Stimulated activated CD4-positive, alpha-beta T cell treated with anti-CD3 and anti-CD28 coated beads, Interleukin-1b, Interleukin-23, amount 100 ng/mL, for 4 hours (primary cell): ENCODE measurements around the gene TRIM74.
"Not testable (repeated sequence)": the region's sequence is repeated elsewhere in the genome, so short reads cannot be mapped to it uniquely, and the experiment has no call there.

ENCODE experiments used
- DNase-seq, 2 donors: peaks; one replicate each; pipeline ENCODE4 v3.0.0-alpha.2; 2020; ENCODE audit warnings: low read depth in 2 of 2

Gene TRIM74

DNA sequence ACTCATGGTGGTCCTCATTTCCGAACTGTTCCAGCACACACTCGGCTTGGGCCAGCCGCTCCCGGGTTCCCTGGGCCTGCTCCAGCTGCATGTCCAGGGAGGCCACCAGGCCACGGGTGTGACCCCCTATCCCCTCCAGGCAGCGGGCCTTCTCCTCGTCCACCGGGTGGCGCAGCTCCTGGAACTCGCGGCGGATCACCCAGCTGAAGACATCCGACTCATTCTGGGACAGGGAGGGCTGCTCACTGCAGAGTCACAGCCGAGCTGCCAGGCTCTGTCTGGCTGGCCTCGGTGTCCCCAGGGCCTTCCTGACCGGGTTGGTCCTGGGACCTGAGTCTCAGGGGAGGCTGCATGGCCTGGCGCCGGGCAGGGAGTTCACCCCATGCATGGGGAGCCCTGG is 9.2 kb downstream of the TRIM74 start:
- not testable (repeated sequence) for DNase-seq

DNA sequence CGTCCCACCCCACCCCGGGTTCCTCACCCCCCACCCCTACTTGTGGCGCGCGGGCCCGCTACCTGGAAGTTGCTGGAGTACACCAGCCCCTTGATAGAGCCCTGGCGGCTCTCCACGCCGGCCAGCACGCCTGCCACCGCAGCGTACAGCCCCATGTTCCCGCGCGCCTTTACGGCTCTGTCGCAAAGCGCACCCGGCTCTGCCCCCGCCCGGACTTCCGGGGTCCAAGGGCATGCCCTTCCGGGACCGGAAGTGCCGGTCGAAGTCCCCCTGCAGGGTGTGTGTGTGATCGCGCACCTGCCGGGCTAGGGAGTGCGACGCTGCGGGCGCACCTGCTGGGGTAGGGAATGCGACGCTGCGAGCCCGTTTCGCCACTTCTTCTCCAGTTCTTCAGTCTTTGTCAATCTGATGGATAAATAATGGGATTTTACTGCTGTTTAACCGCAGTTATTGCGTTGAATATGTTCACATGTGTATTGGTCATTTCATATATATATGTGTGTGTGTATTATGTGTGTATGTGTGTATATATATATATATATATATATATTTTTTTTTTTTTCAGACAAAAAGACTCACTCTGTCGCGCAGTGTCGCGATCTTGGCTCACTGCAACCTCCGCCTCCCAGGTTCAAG is 14.6 kb downstream of the TRIM74 start:
- not testable (repeated sequence) for DNase-seq

DNA sequence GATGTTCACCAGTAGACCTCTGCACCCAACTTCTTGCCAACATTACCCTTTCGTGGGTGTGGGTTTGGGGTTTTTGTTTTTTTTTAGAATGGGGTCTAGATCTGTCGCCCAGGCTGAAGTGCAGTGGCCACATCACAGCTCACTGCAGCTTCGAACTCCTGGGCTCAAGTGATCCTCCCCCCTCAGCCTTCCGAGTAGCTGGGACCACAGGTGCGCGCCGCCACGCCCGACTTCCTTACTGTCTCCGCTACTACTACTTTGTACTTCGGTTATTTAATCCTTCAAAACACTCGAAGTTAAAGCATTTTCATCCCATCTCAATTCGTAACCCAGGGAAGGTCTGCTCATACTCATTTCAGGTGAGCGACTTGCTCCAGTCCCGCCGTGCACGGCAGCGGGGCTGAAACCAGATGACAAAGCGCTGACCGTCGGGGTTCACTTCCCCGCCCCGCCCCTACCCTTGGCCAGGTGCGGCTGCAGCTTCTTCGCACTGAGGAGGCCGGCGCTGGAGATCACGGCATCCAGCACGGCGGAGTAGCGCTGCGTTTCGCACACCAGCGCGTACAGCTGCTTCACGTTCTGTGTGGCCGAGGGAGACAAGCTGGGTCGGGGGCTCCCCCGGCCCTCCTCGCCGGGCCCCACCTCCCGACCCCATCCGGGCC is 15.2 kb downstream of the TRIM74 start:
- not testable (repeated sequence) for DNase-seq

DNA sequence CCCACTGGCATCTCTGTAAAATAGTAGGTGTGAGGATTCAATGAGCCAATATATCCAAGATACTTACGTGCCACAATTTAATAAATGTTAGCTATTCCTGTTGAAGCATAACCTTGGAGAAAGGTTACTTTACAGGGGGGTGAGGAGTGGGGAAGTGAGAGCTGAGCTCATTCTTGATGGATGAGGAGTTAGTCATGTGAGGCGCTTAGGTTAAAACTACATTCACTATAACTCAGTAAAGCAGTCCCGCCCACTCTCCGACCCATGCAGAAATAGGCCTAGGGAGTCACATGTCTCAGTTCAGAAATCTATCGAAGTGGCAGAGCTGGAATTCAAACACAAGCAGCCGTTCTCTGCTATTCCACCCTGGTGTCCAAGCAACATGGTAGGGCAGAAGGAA is 18.8 kb downstream of the TRIM74 start:
- not testable (repeated sequence) for DNase-seq

DNA sequence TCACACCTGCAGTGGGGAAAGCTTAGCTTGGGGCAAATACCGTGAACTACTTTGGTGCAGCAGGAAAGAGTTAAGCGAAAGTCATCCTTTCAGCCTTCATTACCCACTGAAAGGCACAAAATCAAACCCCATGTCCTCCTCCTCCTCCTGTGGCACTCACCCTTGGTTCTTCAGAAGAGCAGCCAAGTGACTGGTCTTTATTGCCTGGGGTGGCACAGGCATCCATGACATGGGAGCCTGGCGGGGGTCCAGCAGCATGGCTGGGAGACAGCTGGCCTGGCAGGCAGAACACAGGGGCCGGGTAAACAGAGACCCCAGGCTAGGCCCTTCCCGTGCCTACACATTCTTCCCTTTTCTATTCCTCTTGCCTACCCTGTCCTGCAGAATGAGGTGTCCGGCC is 19.6 kb downstream of the TRIM74 start:
- DNase-seq = not testable (repeated sequence)

DNA sequence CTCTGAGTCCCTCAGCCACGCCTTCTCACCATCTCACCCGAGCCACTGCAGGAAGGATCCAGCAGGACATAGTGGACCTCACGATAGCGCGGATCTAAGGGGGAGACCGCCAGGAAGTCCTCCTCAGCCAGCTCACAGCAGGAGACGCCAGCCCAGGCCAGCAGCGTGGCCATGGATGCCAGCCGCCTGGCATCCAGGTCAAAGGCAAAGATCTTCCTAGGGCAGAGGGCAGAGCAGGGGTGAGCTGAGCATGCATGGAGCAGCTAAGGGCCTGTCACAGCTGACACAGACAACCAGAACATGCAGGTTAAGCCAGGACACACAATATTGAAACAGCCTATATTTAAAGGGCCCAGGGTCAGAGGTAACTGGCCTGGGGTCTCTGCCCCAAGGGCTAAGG is 20.0 kb downstream of the TRIM74 start:
- DNase-seq = not testable (repeated sequence)

DNA sequence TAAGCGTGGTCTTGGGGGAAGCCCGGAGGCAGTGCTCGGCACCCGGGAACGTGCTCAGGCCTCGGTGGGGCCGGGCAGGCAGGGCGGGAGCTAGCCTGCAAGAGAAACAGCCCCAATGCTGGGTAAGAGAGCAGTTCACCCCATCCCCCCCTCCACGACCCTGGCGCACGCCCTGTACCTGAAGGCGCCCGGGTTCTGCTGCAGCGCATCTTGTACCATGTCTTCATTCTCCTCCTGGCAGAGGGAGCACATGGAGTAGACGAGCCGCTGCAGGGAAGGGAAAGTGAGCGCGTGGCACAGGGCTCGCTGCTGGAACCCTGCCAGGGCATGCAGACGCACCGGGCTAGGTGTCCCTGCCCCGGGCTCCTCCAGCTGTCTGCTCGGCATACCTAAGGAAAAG is 20.6 kb downstream of the TRIM74 start:
- not testable (repeated sequence) for DNase-seq

DNA sequence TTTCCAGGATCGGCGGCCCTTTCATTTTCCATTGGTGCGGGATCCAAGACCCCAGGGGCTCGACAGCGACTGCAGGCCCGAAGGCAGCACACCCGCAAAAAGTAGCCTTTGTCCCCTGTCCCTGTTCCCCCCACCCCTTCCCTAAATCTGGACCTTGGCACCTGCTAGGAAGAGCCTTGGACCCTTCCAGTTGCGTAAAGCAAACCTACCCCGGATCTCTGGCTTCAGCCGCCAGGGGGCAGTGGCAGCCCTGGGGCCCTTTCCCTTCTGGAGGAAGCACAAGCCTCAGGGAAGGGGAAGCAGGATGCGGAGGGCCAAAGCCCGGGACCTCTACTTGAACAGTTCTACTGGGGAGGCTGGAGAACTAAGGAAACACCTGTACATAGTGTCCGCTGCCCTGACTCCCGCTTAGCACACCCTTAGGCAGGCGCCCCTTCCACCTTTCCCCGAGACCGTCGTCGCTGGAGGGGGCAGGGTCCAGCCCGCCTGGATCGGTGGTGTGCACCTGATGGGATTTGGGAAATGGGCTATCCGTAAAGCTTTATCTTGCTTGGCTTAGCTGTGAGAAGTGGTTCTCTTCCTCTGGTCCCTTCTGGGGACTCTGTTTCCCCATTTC is 23.0 kb downstream of the TRIM74 start:
- DNase-seq = not testable (repeated sequence)

DNA sequence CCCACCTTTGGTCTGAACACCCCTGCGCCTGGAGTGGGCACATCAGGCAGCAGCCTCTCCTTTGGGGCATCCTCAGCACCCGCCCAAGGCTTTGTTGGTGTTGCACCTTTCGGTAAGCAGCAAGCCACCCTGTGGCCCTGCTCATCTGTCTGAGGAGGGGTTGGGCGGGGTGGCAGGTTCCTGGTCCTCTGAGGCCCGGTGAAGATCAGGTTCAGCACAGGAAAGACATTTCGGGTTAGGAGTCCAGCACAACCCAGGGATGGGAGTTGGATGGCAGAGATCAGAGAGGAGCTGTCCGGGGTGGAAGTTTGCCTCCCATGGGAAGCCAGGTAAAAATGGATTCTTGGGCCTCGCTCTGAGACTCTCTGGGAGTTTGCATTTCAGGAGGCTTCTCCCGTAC is 23.7 kb downstream of the TRIM74 start:
- not testable (repeated sequence) for DNase-seq

DNA sequence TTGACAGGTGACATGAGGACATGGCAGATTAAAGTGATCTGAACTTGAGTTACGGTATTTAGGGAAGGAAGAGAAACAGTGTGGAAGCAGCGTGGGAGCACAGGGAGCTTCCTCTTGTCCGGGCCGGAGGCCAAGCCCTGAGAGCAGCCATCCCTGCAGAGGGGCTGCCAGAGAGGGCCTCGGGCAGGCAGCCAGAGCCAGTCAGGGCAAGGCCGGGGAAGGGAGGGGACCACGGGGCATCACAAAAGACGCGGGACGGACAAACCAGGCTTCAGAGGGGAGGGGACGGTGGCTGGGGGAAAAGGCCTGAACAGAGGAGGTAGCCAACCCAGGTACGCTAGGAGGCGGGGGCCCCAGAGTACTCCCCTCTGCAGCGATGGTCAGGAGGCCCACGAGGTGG is 24.3 kb downstream of the TRIM74 start:
- DNase-seq = not testable (repeated sequence)

DNA sequence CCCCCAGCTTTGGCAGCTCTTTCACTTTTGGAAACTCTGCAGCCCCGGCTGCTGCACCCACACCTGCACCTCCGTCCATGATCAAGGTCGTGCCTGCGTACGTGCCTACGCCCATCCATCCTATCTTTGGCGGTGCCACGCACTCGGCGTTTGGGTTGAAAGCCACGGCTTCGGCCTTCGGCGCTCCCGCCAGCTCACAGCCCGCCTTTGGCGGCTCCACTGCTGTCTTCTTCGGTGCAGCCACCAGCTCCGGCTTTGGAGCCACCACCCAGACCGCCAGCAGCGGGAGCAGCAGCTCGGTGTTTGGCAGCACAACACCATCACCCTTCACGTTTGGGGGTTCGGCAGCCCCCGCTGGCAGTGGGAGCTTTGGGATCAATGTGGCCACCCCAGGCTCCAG is 26.3 kb downstream of the TRIM74 start:
- DNase-seq = not testable (repeated sequence)

DNA sequence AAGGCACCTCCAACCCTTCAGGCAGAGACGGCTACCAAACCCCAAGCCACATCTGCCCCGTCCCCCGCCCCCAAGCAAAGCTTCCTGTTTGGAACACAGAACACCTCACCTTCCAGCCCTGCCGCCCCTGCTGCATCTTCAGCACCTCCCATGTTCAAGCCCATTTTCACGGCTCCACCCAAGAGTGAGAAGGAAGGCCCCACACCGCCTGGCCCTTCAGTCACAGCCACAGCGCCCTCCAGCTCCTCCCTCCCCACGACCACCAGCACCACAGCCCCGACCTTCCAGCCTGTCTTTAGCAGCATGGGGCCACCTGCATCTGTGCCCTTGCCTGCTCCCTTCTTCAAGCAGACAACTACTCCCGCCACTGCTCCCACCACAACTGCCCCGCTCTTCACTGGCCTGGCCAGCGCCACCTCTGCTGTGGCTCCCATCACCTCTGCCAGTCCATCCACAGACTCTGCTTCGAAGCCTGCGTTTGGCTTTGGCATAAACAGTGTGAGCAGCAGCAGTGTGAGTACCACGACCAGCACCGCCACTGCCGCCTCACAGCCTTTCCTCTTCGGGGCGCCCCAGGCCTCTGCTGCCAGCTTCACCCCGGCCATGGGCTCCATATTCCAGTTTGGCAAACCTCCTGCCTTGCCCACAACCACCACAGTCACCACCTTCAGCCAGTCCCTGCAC is 27.1 kb downstream of the TRIM74 start:
- not testable (repeated sequence) for DNase-seq

DNA sequence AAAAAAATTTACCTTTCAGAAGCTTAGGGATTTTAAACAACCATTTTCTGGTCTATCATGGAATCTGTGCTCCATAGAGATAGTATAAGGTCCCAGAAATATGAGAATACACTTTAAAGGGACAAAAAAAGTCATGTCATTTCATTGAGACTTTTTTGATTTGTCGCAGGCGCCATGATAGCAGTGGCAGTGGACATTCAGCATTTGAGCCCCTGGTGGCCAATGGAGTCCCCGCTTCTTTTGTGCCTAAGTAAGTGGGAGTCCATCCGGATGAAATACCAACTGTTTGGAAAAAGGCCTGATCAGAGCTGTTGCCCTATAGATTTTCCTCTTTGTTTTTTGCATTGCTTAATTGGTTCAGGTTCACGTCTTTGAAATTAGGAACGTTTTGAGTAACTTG is 41.0 kb downstream of the TRIM74 start:
- not testable (repeated sequence) for DNase-seq

DNA sequence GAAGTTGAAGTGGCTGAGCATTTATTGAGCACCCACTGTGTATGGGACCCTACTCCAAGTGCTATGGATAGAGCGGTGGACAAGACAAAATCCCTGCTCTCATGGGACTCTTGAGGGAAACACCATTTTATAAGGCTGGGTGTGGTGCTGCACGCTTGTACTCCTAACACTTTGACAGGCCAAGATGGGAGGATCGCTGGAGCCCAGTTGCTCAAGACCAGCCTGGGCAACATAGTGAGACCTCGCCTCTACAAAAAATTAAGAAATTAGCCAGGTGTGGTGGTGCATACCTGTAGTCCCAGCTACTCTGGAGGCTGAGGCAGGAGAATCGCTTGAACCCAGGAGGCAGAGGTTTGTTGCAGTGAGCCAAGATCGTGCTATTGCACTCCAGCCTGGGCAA is 41.5 kb downstream of the TRIM74 start:
- DNase-seq = not testable (repeated sequence)

DNA sequence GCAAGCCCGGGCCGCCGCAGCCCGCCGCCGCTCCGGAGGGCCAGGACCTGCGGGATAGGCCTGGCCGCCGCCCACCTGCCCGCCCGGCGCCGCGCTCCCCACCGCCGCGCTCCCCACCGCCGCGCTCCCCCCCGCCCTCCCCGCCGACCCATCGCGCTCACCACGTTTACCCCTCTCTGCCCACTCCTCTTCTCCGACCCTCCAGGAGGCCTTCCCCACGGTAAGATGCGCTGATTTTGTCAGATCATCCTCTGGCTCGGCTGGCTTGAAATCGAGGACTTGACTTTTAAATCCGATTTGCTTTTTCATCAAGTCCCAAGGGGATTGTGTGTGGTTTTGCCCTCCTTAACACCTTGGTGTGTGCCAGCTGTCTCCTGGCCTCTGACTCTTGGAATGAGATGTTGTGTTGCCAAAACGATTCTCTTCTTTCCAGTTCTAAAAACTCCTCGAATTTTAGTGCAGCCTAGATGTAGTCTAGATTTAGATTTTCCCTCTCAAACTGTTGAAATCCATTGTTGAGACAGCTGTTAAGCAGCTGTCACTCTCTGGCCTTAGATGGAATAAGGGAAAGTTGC is 43.6 kb downstream of the TRIM74 start:
- DNase-seq = no peak

DNA sequence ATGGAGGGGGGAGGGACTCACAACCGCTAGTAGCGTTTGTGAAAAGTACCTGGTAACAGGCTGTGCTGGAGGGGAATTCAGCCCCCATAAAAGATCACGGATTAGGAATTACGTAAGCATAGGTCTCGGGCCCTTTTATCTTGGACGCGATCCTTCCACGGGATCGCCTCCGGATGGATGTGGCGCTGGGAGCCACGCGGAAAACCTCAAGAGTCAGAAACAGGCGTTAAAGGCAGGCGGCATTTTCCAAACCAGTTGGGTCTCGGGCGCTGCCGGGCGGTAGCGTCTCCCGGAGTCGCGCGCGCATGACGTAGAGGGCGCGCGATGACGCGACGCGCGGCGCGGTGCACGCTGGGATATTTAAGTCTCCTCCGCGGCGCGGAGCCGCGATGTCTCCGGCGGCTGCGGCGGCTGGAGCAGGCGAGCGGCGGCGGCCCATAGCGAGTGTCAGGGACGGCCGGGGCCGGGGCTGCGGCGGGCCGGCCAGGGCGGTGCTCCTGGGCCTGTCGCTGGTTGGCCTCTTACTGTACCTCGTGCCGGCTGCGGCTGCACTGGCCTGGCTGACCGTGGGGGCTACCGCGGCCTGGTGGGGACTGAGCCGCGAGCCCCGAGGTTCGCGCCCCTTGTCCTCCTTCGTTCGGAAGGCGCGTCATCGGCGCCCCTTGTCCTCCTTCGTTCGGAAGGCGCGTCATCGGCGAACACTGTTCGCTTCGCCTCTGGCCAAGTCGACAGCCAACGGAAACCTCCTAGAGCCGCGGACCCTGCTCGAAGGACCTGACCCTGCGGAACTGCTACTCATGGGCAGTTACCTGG is 44.3 kb downstream of the TRIM74 start, which contains the start of gene POM121:
TSS of gene POM121 (plus strand) at position 363 of the 813 bp plus-strand sequence. CDS start at position 390, 27 bp downstream.
- DNase-seq = peak; percentile 70 to 79

DNA sequence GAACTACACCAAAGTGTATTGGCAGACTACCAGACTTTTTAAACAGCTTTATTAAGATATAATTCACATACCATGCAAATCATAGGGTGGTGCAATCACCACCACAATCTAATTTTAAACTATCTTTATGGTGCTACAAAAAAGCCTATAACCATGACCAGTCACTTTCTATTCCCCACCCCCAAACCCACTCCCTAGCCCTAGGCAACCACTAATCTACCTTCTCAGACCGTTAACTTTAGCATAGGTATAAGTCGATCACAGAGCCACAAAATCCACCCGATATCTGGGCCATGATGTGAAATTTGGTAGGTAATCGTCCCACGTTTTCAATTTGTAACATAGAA is 44.9 kb downstream of the TRIM74 start:
- DNase-seq = no peak

DNA sequence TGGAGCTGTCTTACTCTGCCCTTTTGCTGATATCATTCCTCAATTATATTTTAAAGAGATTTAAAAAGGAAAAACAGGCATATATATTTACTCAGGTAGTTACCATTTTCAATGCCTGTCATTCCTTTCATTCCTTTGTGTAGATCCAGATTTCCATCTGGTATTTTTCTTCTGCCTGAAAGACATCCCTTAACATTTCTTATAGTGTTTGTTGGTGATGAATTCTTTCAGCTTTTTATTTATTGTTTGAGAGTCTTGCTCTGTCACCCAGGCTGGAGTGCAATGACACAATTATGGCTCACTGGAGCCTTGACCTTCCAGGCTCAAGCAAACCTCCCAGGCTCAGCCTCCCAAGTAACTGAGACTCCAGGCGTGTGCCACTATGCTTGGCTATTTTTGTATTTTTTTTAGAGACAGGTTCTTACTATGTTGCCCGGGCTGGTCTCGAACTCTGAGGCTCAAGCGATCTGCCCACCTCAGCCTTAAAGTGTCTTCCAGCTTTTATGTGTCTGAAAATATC is 50.0 kb downstream of the TRIM74 start:
- DNase-seq = no peak

DNA sequence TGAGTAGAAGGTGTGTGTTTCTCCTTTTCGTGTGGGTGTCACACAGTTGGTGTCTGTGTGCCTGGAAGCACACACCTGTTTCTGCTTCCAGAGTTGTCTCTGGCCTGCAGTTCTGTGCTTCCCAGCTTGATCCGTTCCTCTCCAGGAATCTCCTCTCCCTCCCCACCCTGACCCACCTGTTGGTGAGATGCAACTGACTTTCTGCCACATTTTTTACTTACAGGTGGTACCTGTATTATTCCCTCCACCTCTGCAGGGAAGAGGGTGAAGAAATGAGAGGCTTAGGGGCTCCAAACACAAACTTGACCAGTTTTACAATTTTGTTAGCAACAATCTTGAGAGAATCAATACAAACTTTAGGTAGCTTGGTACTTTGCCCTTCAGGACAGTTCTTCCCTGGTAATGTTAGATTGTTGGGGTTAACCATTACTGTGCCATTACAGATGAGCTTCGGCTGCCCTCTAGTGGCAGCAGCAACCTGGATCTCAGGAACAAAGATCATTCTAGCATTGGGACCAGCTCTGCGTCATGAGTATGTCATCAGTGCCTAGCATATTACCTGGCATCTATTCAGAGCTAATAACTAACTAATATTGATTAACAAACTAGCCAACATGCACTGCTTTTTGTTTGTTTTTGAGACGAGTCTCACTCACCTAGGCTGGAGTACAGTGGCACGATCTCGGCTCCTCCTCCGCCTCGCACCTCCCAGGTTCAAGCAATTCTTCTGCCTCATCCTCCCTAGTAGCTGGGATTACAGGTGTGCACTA is 54.3 kb downstream of the TRIM74 start:
- peak; percentile 39 to 49 for DNase-seq

DNA sequence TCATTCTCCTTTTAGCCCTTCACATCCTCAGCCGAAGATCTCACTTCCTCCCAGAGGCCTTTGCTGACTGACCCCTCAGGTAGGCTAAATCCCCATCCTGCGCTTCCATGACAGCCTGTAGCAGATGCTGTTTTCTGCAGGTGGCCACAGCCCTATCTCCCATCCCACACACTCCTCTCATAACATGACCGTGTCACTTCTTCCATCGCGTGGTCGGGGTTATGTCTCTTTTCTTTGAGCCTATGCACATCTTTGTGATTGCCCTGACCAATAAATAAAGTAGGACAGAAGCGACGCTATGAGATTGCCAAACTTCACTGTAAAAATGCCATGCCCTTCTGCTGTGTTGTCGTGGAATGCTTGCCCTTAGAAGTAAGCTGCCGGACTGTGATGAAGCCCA is 55.5 kb downstream of the TRIM74 start:
- DNase-seq = not testable (repeated sequence)
